Measurements from ENCODE around the gene GC. TPM values are rescaled to one million over a fixed set of nuclear protein-coding genes. Genes with fewer than 3 reads are reported as not detected.

Gene GC
- total and polyA plus RNA-seq, 9 of the 15 experiments (the other 6 are each of a cell fraction or from before 2014, with no cell fraction given): 0.44 TPM; not detected in 8

DNA sequence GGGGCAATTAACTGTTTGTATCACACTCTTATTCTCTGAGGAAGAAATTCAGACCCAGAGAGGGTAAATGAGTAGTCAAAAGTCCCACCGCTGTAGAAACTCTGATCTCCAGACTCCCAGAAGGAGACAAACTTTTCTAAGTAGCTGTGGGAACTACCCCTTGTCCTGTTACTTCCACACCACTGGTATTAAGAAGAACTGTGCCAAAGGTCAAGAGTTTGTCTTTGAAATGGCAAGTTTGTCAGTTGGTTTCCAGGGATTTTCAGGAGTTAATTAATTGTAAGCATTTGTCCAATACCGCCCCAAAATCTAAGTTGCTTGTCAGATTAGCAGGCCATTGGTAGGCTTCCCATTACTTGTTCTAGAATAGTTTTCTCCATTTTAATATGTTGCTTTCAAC is 85.7 kb downstream of the GC start:
- CTCF ChIA-PET (ENCODE audit: low intra/inter-chr PET ratio): no interaction called here
- Histone ChIP-seq H3K9ac (ENCODE audit: insufficient read depth in 1 of 2, low read depth in 2 of 2, low read length in 2 of 2) (no peak overlapping the region), H3K4me1 (replicated peaks in 1 of 2; ENCODE audit: control insufficient read depth in 2 of 2, insufficient read depth in 2 of 2, low read length in 2 of 2) (no peaks in the 10 kb centered on the region), H3K79me2 (ENCODE audit: control insufficient read depth, insufficient read depth, low read length) (no peaks in the 10 kb centered on the region), H3K4me3 (no peak overlapping the region), H3K36me3 (ENCODE audit: control insufficient read depth, insufficient read depth, low read length) (no peaks in the 10 kb centered on the region), H4K20me1 (replicated peaks; ENCODE audit: control insufficient read depth, insufficient read depth, low read length) (no peaks in the 10 kb centered on the region), H3K4me2 (ENCODE audit: insufficient read depth, low read length) (no peak overlapping the region), H3K27ac (ENCODE audit: extremely low read depth, low read depth, low read length) (no peak overlapping the region), H3K9me1 (ENCODE audit: control insufficient read depth, insufficient read depth, low read length) (no peaks in the 10 kb centered on the region), H3K9me3 (replicated peaks; ENCODE audit: control insufficient read depth, insufficient read depth, low read depth, low read length) (no peaks in the 10 kb centered on the region), H3K27me3 (ENCODE audit: control insufficient read depth in 2 of 2, insufficient read depth in 2 of 2, low read length in 2 of 2) (no peaks in the 10 kb centered on the region), H2AFZ (ENCODE audit: low read depth, low read length) (peak overlapping the region; percentile 7; the same call in 1 of the 2 replicates)
- BruUV-seq (replicated peaks): no TSS peak
- in situ Hi-C loops (cut with MboI): no loop called here
- WGBS (ENCODE audit: insufficient coverage, low coverage, missing lambda C conversion rate): 6% methylated on average over 2 of the region's 2 CpGs
- TF ChIP-seq BRD9 (IDR thresholded peaks at IDR 0.05; ENCODE audit: low read depth, partially characterized antibody) (no peak), NCOA1 (IDR thresholded peaks at IDR 0.05; ENCODE audit: low read depth) (no peak), CHD2 (IDR thresholded peaks at IDR 0.05; ENCODE audit: low read depth, low read length) (no peak), ZBED1 (IDR thresholded peaks at IDR 0.05) (no peak), HMG20A (CRISPR knock-in tag; conservative IDR thresholded peaks at IDR 0.05) (no peak), NEUROD1 (IDR thresholded peaks at IDR 0.05; ENCODE audit: borderline replicate concordance, low read depth, low read length, partially characterized antibody) (no peak), NR2F6 (CRISPR knock-in tag; IDR thresholded peaks at IDR 0.05) (no peak), HNRNPLL (IDR thresholded peaks at IDR 0.05; ENCODE audit: low read depth, low read length, poor library complexity, severe bottlenecking) (no peak), SNAPC5 (CRISPR knock-in tag; IDR thresholded peaks at IDR 0.05) (no peak), NFE2 (IDR thresholded peaks at IDR 0.05; ENCODE audit: low read depth) (no peak), OTX1 (CRISPR knock-in tag; IDR thresholded peaks at IDR 0.05) (no peak), NR3C1 (CRISPR knock-in tag; IDR thresholded peaks at IDR 0.05) (no peak), ZFX (CRISPR knock-in tag; IDR thresholded peaks at IDR 0.05) (no peak), ZEB2 (IDR thresholded peaks at IDR 0.05) (no peak), NRF1 (conservative IDR thresholded peaks at IDR 0.05 in 1 of 2, IDR thresholded peaks at IDR 0.05 in 1 of 2) (no peak)
- TF ChIP-seq, protein P1, sequence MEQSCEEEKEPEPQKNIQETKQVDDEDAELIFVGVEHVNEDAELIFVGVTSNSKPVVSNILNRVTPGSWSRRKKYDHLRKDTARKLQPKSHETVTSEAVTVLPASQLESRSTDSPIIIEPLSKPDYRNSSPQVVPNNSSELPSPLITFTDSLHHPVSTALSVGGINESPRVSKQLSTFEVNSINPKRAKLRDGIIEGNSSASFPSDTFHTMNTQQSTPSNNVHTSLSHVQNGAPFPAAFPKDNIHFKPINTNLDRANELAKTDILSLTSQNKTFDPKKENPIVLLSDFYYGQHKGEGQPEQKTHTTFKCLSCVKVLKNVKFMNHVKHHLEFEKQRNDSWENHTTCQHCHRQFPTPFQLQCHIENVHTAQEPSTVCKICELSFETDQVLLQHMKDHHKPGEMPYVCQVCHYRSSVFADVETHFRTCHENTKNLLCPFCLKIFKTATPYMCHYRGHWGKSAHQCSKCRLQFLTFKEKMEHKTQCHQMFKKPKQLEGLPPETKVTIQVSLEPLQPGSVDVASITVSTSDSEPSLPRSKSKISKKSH (CRISPR knock-in tag; IDR thresholded peaks at IDR 0.05): no peak
- FAIRE-seq (no peak), DNase-seq (ENCODE audit: extremely low read depth in 1 of 4, low spot score in 3 of 4) (no peak), ATAC-seq (no peak)
- intact Hi-C loops (cut with micrococcal nuclease): no loop called here
- POLR2A ChIA-PET: interaction anchor here (1.0 to 1.3 kb wide), 2 partner anchors 8 to 12 kb away, joined by 3 read pairs; no protein-coding TSS in a partner anchor

Data from K562 (cell line).